IMR-90 (cell line): ENCODE results near the gene AVPR1B. TPM values are rescaled to one million over a fixed set of nuclear protein-coding genes. Genes with fewer than 3 reads are reported as not detected.

Experiments
- ATAC-seq: fragments of 200-7000 bp; cut with Tn5 transposase; 2 replicates; pipeline ENCODE4 v1.9.1; 2020; ENCODE audit warnings: low read depth, mild to moderate bottlenecking, moderate library complexity
- BruUV-seq: library from RNA; stranded (reverse); fragments of 400-500 nt; replicated peaks from 2 replicates; lab custom pipeline; 2021; lab: Mats Ljungman, UMichigan
- CTCF ChIA-PET: fragments of 300-600 bp; formaldehyde crosslinking; extraction: SDS; loops from one replicate; lab custom pipeline; 2021; ENCODE audit warnings: antibody characterized with exemption; lab: Yijun Ruan, JAX
- POLR2A ChIA-PET: fragments of 300-600 bp; sonication (Branson Sonifier 250); formaldehyde crosslinking; loops from one replicate; lab custom pipeline; 2022; ENCODE audit warnings: antibody characterized with exemption; ENCODE audit not compliant: unreplicated experiment; lab: Charles Lee
- DNase-seq: peaks from one replicate; pipeline ENCODE4 v3.0.0; 2013
- H2AFZ ChIP-seq: replicated peaks from 2 replicates; pipeline ENCODE3; 2013; ENCODE audit warnings: low read length, mild to moderate bottlenecking; ENCODE audit not compliant: poor library complexity
- H2AK5ac ChIP-seq: 2 replicates; pipeline ENCODE4 v1.6.1; 2013; ENCODE audit warnings: low read depth, low read length, inconsistent platforms
- H2AK9ac ChIP-seq: replicated peaks from 2 replicates; pipeline ENCODE3; 2013; ENCODE audit warnings: mild to moderate bottlenecking, low read depth, low read length, moderate library complexity; ENCODE audit not compliant: poor library complexity
- H2BK120ac ChIP-seq: 2 replicates; pipeline ENCODE4 v1.6.1; 2013; ENCODE audit warnings: low read depth, low read length, inconsistent platforms
- H2BK15ac ChIP-seq: 3 replicates; pipeline ENCODE4 v1.6.1; 2013; ENCODE audit warnings: low read depth, low read length, inconsistent platforms
- H2BK20ac ChIP-seq: 2 replicates; pipeline ENCODE4 v1.6.1; 2013; ENCODE audit warnings: low read depth, mild to moderate bottlenecking, inconsistent platforms, low read length, moderate library complexity
- H2BK5ac ChIP-seq: 2 replicates; pipeline ENCODE4 v1.6.1; 2013; ENCODE audit warnings: mild to moderate bottlenecking, low read depth, low read length, inconsistent platforms; ENCODE audit not compliant: poor library complexity, severe bottlenecking
- H3K14ac ChIP-seq: replicated peaks from 2 replicates; pipeline ENCODE4 v1.6.1; 2013; ENCODE audit warnings: low read depth, low read length, inconsistent platforms
- H3K18ac ChIP-seq: 2 replicates; pipeline ENCODE4 v1.6.1; 2013; ENCODE audit warnings: low read depth, low read length, control low read depth
- H3K23ac ChIP-seq: 2 replicates; pipeline ENCODE4 v1.6.1; 2013; ENCODE audit warnings: low read depth, low read length, inconsistent platforms
- H3K27ac ChIP-seq: 2 replicates; pipeline ENCODE4 v1.5.1; 2013; ENCODE audit warnings: mild to moderate bottlenecking, control low read depth, low read length; ENCODE audit not compliant: insufficient read depth
- H3K27me3 ChIP-seq: 2 replicates; pipeline ENCODE4 v1.6.1; 2013; ENCODE audit warnings: low read length; ENCODE audit not compliant: control insufficient read depth, insufficient read depth
- H3K36me3 ChIP-seq: 2 replicates; pipeline ENCODE4 v1.6.1; 2013; ENCODE audit warnings: low read length, mixed read lengths; ENCODE audit not compliant: control insufficient read depth, insufficient read depth
- H3K4ac ChIP-seq: 2 replicates; pipeline ENCODE4 v1.6.1; 2013; ENCODE audit warnings: low read depth, low read length, inconsistent platforms
- H3K4me1 ChIP-seq: 2 replicates; pipeline ENCODE4 v1.6.1; 2013; ENCODE audit warnings: low read length, mixed read lengths; ENCODE audit not compliant: control insufficient read depth, insufficient read depth
- H3K4me2 ChIP-seq: 2 replicates; pipeline ENCODE4 v1.6.1; 2013; ENCODE audit warnings: low read depth, mild to moderate bottlenecking, control low read depth, low read length, moderate library complexity
- H3K4me3 ChIP-seq: 2 replicates; pipeline ENCODE4 v1.5.1; 2013; ENCODE audit warnings: low read depth, mild to moderate bottlenecking, control low read depth, low read length, moderate library complexity; ENCODE audit not compliant: insufficient read depth
- H3K56ac ChIP-seq: 2 replicates; pipeline ENCODE4 v1.6.1; 2013; ENCODE audit warnings: low read length, inconsistent platforms; ENCODE audit not compliant: insufficient read depth; ENCODE audit errors: extremely low read depth
- H3K79me1 ChIP-seq, 2 experiments: 2 replicates each; pipeline ENCODE4 v1.6.1; 2013; ENCODE audit warnings: low read length in 2 of 2, inconsistent platforms in 1 of 2, low read depth in 1 of 2
- H3K9ac ChIP-seq: 2 replicates; pipeline ENCODE4 v1.6.1; 2013; ENCODE audit warnings: low read depth, low read length, control low read depth
- H3K9me1 ChIP-seq: 2 replicates; pipeline ENCODE4 v1.6.1; 2013; ENCODE audit warnings: low read length, inconsistent platforms; ENCODE audit not compliant: insufficient read depth
- H3K9me3 ChIP-seq: 2 replicates; pipeline ENCODE4 v1.6.1; 2013; ENCODE audit warnings: low read length; ENCODE audit not compliant: control insufficient read depth, insufficient read depth
- H4K20me1 ChIP-seq: 2 replicates; pipeline ENCODE4 v1.6.1; 2013; ENCODE audit warnings: low read length, inconsistent platforms; ENCODE audit not compliant: insufficient read depth
- H4K5ac ChIP-seq: 2 replicates; pipeline ENCODE4 v1.6.1; 2013; ENCODE audit warnings: mild to moderate bottlenecking, low read depth, low read length, control low read depth
- H4K8ac ChIP-seq, 2 experiments: 2 replicates each; pipeline ENCODE4 v1.6.1; 2013; ENCODE audit warnings: low read depth in 2 of 2, low read length in 2 of 2, control low read depth in 1 of 2, inconsistent platforms in 1 of 2
- H4K91ac ChIP-seq: 2 replicates; pipeline ENCODE4 v1.6.1; 2013; ENCODE audit warnings: low read depth, low read length, inconsistent platforms; ENCODE audit not compliant: insufficient read depth
- CEBPB ChIP-seq: IDR thresholded peaks from 2 replicates; pipeline ENCODE4 v1.6.1; 2012; ENCODE audit warnings: low read depth, low read length, improper control_type of control experiment
- CHD1 ChIP-seq: IDR thresholded peaks from 2 replicates; pipeline ENCODE4 v1.6.1; 2012; ENCODE audit warnings: low read depth, low read length, improper control_type of control experiment
- ELK1 ChIP-seq: fragments of 150-350 bp; IDR thresholded peaks from 2 replicates; pipeline ENCODE4 v1.6.1; 2016; ENCODE audit warnings: low read depth, mild to moderate bottlenecking, low read length, moderate library complexity, borderline replicate concordance
- NFE2L2 ChIP-seq: fragments of 150-350 bp; IDR thresholded peaks from 2 replicates; pipeline ENCODE4 v1.6.1; 2016; ENCODE audit warnings: low read depth, mild to moderate bottlenecking, low read length
- POLR2A ChIP-seq: IDR thresholded peaks from 2 replicates; pipeline ENCODE4 v1.6.1; 2012; ENCODE audit warnings: mild to moderate bottlenecking, low read depth, low read length
- RAD21 ChIP-seq: IDR thresholded peaks from 2 replicates; pipeline ENCODE4 v1.6.1; 2012; ENCODE audit warnings: low read length, improper control_type of control experiment
- SMC3 ChIP-seq: fragments of 150-350 bp; IDR thresholded peaks from 2 replicates; pipeline ENCODE4 v1.6.1; 2016; ENCODE audit warnings: low read depth, mild to moderate bottlenecking, antibody characterized with exemption, low read length, moderate library complexity
- WGBS, 2 experiments: methylation state at CpG; one replicate each; pipeline versions ENCODE4 v1.1.5 to v1.1.7; 2013; ENCODE audit warnings: missing lambda C conversion rate in 2 of 2; ENCODE audit not compliant: insufficient read length in 1 of 2; ENCODE audit errors: extremely low coverage in 2 of 2; 5-methylcytosine and 5-hydroxymethylcytosine counted together
- dilution Hi-C: fragments of 300-500 bp; cut with HindIII; formaldehyde crosslinking; loops from one replicate; pipeline ENCODE4 v1.14.3; 2018; ENCODE audit warnings: low sequenced_read_pairs; ENCODE audit not compliant: unreplicated experiment
- in situ Hi-C: fragments of 300-500 bp; cut with MboI; formaldehyde crosslinking; loops from 3 replicates; pipeline ENCODE4 v1.14.3; 2019; ENCODE audit warnings: low sequenced_read_pairs, inconsistent platforms, mixed read lengths
- intact Hi-C: fragments of 100-400 bp; cut with micrococcal nuclease; formaldehyde crosslinking; loops from 2 replicates; pipeline ENCODE4 v1.10.0; 2022
- polyA plus RNA-seq, 3 experiments: library from polyadenylated mRNA; depleted of rRNA; stranded (reverse); fragments of >200 nt; gene quantifications; 2 replicates each; pipeline ENCODE4 v1.2.3, GENCODE V29; 2012; ENCODE audit warnings: low replicate concordance in 1 of 3
- total RNA-seq: library from RNA; depleted of rRNA; stranded (reverse); fragments of >200 nt; gene quantifications from 2 replicates; pipeline ENCODE4 v1.2.3, GENCODE V29; 2012
- TF ChIP-seq, protein P1 (sequence below): conservative IDR thresholded peaks from 2 replicates; pipeline ENCODE4 v1.5.1; 2012; ENCODE audit warnings: mild to moderate bottlenecking, low read depth, low read length, improper control_type of control experiment
- TF ChIP-seq, protein P2 (sequence below): fragments of 150-350 bp; IDR thresholded peaks from 2 replicates; pipeline ENCODE4 v1.6.1; 2017; ENCODE audit warnings: mild to moderate bottlenecking, antibody characterized with exemption, low read length, low read depth

AVPR1B gene
- total and polyA plus RNA-seq, 2 of the 4 experiments (the other 2 are of a cell fraction) = not detected

GRCh38 chr1:206074839-206075238 lies 42.3 kb downstream of the AVPR1B start:
- no peak overlapping the region for H2AFZ ChIP-seq
- no peak overlapping the region for H3K4ac ChIP-seq
- no peak overlapping the region for H2AK9ac ChIP-seq
- in situ Hi-C loops = no loop called here
- H3K27ac ChIP-seq = no peak overlapping the region
- H3K4me2 ChIP-seq = no peak overlapping the region
- no peaks in the 10 kb centered on the region for H3K36me3 ChIP-seq
- CTCF ChIA-PET = no interaction called here
- H3K79me1 ChIP-seq = no peaks in the 10 kb centered on the region
- H3K18ac ChIP-seq = no peak overlapping the region
- POLR2A ChIA-PET = no interaction called here
- intact Hi-C loops = no loop called here
- H3K9me1 ChIP-seq = no peaks in the 10 kb centered on the region
- no peaks in the 10 kb centered on the region for H4K20me1 ChIP-seq
- no peak overlapping the region for H4K8ac ChIP-seq
- H3K9ac ChIP-seq = no peak overlapping the region
- H2BK15ac ChIP-seq = no peak overlapping the region
- no peak overlapping the region for H2BK20ac ChIP-seq
- no peak for ATAC-seq
- dilution Hi-C loops = no loop called here
- H2BK5ac ChIP-seq = no peak overlapping the region
- no peaks in the 10 kb centered on the region for H3K4me1 ChIP-seq
- no CpG with 5 or more reads among the region's 3 CpGs for WGBS, 2 experiments
- H3K9me3 ChIP-seq = no peaks in the 10 kb centered on the region
- H3K14ac ChIP-seq = no peak overlapping the region
- no peak overlapping the region for H2AK5ac ChIP-seq
- no peak overlapping the region for H3K23ac ChIP-seq
- TF ChIP-seq, protein P1, sequence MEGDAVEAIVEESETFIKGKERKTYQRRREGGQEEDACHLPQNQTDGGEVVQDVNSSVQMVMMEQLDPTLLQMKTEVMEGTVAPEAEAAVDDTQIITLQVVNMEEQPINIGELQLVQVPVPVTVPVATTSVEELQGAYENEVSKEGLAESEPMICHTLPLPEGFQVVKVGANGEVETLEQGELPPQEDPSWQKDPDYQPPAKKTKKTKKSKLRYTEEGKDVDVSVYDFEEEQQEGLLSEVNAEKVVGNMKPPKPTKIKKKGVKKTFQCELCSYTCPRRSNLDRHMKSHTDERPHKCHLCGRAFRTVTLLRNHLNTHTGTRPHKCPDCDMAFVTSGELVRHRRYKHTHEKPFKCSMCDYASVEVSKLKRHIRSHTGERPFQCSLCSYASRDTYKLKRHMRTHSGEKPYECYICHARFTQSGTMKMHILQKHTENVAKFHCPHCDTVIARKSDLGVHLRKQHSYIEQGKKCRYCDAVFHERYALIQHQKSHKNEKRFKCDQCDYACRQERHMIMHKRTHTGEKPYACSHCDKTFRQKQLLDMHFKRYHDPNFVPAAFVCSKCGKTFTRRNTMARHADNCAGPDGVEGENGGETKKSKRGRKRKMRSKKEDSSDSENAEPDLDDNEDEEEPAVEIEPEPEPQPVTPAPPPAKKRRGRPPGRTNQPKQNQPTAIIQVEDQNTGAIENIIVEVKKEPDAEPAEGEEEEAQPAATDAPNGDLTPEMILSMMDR = no peak
- TF ChIP-seq CHD1 = no peak
- TF ChIP-seq NFE2L2 = no peak
- TF ChIP-seq RAD21 = no peak
- no peak for TF ChIP-seq ELK1
- no peak for TF ChIP-seq CEBPB
- TF ChIP-seq, protein P2, sequence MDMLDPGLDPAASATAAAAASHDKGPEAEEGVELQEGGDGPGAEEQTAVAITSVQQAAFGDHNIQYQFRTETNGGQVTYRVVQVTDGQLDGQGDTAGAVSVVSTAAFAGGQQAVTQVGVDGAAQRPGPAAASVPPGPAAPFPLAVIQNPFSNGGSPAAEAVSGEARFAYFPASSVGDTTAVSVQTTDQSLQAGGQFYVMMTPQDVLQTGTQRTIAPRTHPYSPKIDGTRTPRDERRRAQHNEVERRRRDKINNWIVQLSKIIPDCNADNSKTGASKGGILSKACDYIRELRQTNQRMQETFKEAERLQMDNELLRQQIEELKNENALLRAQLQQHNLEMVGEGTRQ = no peak
- TF ChIP-seq SMC3 = no peak
- TF ChIP-seq POLR2A = no peak
- H4K91ac ChIP-seq = no peak overlapping the region
- H3K56ac ChIP-seq = no peak overlapping the region
- no peak overlapping the region for H4K5ac ChIP-seq
- no peak overlapping the region for H3K4me3 ChIP-seq
- peaks cover 25% of the 10 kb centered on the region for H3K27me3 ChIP-seq
- no peak overlapping the region for H2BK120ac ChIP-seq
- DNase-seq = no peak
- no TSS peak for BruUV-seq
